Hepatocyte (in vitro differentiated cells): ENCODE measurements around the gene POGLUT3.

Source experiments
- CTCF ChIP-seq: fragments of 200-600 bp; sonication (generic); IDR thresholded peaks from 2 replicates; pipeline ENCODE4 v1.5.1; 2016; ENCODE audit warnings: antibody characterized with exemption, mild to moderate bottlenecking; ENCODE audit not compliant: poor library complexity
- EZH2 ChIP-seq: fragments of 200-600 bp; sonication (generic); IDR thresholded peaks from 2 replicates; pipeline ENCODE4 v1.6.1; 2016; ENCODE audit warnings: antibody characterized with exemption, mild to moderate bottlenecking, borderline replicate concordance
- EZH2phosphoT487 ChIP-seq: fragments of 200-600 bp; sonication (generic); IDR thresholded peaks from one replicate; pipeline ENCODE4 v1.6.1; 2018; ENCODE audit warnings: antibody characterized with exemption, mild to moderate bottlenecking, low read depth, moderate library complexity; ENCODE audit not compliant: unreplicated experiment, severe bottlenecking

DNA sequence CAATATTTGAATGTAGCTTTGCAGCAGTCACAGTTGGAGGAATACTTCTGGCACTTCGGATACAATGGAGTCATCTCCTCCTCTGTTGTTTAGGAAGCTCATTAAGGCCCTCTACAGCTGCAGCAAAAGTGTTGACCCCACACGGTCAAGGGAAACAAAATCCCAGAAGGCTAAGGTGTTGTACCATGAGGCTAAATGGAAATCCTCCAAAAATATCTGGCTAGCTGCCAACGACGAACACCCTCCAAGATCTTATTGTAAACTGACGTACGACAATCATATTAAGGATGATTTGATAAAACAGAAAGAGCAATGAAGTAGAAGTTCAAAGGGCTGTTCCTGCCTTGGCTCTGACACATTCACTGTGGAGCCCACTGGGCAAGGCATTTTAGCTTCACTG, 4.0 kb downstream of the POGLUT3 start:
- no peak for TF ChIP-seq CTCF
- TF ChIP-seq EZH2phosphoT487: no peak
- TF ChIP-seq EZH2: no peak
